ENCODE data around the gene ADGRG1.

Gene ADGRG1

DNA sequence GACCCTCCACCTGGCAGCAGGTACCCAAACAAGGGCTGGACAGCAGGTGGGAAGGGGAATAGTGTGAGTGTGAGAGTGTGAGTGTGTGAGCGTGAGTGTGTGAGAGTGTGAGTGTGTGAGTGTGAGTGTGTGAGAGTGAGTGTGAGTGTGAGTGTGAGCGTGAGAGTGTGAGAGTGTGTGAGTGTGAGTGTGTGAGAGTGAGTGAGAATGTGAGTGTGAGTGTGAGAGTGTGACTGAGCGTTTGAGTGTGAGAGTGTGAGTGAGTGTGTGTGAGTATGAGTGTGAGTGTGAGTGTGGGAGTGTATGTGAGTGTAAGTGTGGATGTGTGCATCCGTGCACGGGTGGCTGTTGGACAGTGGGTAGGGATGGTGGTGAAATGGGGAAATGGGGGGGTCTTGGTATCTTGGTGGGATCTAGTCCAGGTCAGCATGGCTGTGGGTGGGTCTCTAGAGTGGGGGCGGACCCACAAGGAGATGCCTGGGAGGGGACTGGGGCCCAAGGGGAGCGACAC lies 408 bp downstream of the ADGRG1 start:
- Histone ChIP-seq H3K4me3 (peak overlapping the region; percentile 28 to 38), H3K4me1 (peaks cover 0 to 23% (median 11%) of the 10 kb centered on the region in 4 donors)
- intact Hi-C loops (cut with DNase I; ENCODE audit: low total_unique reads) = no loop called here

DNA sequence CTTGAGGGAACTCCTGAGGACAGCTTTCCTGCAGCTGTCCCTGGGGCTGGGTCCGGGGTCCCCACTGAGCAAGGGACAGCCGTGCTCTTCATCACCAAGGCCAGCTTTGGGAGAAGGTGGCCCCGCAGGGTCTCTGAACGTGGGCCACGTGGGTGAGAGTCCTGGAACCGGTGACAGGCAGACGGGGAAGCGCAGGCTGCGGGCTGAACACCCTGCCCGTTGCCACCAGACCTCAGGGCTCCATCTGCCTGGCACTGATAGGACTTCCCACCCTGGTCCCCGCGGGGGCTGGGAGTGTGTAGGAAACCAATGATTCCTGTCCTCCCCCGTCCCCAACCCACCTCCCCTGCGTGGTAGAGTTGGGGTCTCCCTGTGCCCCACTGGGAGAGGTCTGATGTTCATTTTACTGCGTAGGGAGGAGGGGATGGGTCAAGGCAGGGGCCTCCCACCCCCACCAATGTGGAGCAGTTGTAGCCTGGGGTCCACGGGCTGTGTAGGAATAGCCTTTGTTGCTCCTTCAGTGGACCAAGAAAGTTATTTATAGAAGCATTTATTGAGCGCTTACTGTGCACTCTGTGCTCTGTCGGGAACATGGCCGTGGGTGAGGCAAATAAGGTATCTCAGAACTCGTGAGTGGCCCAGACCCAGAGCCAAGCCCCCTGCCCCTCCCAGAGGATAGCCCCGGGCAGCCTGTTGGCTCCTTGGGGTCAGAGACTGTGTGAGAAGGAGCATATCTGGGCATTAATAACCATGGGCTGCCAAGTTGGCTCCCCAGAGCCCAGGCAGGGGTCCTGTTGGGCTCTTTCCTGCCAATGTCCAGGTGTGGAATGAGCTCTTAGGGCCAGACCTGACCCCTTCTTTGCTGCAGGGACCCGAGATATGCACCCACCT lies 1.3 kb downstream of the ADGRG1 start:
- Histone ChIP-seq H3K27ac (no peak overlapping the region), H3K4me3 (peak overlapping the region; percentile 28 to 38), H3K4me1 (peaks cover 0 to 24% (median 11%) of the 10 kb centered on the region in 4 donors), H3K9me3 (no peaks in the 10 kb centered on the region), H3K36me3 (no peaks in the 10 kb centered on the region), H3K27me3 (peaks cover 0 to 64% of the 10 kb centered on the region in 2 donors)
- DNase-seq = no peak
- intact Hi-C loops (cut with DNase I; ENCODE audit: low total_unique reads) = no loop called here
- TF ChIP-seq, protein P1, sequence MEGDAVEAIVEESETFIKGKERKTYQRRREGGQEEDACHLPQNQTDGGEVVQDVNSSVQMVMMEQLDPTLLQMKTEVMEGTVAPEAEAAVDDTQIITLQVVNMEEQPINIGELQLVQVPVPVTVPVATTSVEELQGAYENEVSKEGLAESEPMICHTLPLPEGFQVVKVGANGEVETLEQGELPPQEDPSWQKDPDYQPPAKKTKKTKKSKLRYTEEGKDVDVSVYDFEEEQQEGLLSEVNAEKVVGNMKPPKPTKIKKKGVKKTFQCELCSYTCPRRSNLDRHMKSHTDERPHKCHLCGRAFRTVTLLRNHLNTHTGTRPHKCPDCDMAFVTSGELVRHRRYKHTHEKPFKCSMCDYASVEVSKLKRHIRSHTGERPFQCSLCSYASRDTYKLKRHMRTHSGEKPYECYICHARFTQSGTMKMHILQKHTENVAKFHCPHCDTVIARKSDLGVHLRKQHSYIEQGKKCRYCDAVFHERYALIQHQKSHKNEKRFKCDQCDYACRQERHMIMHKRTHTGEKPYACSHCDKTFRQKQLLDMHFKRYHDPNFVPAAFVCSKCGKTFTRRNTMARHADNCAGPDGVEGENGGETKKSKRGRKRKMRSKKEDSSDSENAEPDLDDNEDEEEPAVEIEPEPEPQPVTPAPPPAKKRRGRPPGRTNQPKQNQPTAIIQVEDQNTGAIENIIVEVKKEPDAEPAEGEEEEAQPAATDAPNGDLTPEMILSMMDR (IDR thresholded peaks at IDR 0.05) = no peak

More for the DNA sequence above, 408 bp downstream of the ADGRG1 start:
- no peaks in the 10 kb centered on the region for H3K9me3 ChIP-seq
- H3K27me3 ChIP-seq = peaks cover 0 to 64% of the 10 kb centered on the region in 2 donors
- TF ChIP-seq, protein P1 (IDR thresholded peaks at IDR 0.05) = no peak
- DNase-seq = no peak
- no peaks in the 10 kb centered on the region for H3K36me3 ChIP-seq
- H3K27ac ChIP-seq = no peak overlapping the region

DNA sequence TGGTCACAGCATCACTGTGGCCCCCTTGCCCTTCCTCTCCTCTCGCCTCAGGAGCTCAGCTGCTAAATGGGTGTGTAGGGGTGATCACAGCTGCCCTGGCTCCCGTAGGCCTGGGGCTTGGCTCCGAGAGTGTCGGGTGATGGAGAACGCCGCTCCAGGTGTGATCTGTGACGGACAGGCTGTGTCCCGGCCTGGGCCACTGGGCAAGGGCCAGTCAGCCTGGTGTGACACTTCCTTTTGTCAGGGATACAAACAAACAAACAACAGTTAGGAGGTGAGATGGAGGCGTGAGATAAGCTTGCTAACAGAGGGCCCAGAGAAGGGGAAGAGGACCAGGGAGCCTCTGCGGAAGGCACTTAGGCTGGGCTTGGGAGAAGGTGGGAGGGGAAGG lies 2.0 kb downstream of the ADGRG1 start:
- Histone ChIP-seq H3K27me3 (peaks cover 0 to 71% of the 10 kb centered on the region in 2 donors), H3K27ac (no peak overlapping the region), H3K36me3 (no peaks in the 10 kb centered on the region), H3K4me1 (peaks cover 0 to 31% (median 11%) of the 10 kb centered on the region in 4 donors), H3K9me3 (no peaks in the 10 kb centered on the region), H3K4me3 (peak overlapping the region; percentile 28 to 38)
- TF ChIP-seq, protein P1 (IDR thresholded peaks at IDR 0.05) = no peak
- intact Hi-C loops (cut with DNase I; ENCODE audit: low total_unique reads) = no loop called here
- DNase-seq = no peak

DNA sequence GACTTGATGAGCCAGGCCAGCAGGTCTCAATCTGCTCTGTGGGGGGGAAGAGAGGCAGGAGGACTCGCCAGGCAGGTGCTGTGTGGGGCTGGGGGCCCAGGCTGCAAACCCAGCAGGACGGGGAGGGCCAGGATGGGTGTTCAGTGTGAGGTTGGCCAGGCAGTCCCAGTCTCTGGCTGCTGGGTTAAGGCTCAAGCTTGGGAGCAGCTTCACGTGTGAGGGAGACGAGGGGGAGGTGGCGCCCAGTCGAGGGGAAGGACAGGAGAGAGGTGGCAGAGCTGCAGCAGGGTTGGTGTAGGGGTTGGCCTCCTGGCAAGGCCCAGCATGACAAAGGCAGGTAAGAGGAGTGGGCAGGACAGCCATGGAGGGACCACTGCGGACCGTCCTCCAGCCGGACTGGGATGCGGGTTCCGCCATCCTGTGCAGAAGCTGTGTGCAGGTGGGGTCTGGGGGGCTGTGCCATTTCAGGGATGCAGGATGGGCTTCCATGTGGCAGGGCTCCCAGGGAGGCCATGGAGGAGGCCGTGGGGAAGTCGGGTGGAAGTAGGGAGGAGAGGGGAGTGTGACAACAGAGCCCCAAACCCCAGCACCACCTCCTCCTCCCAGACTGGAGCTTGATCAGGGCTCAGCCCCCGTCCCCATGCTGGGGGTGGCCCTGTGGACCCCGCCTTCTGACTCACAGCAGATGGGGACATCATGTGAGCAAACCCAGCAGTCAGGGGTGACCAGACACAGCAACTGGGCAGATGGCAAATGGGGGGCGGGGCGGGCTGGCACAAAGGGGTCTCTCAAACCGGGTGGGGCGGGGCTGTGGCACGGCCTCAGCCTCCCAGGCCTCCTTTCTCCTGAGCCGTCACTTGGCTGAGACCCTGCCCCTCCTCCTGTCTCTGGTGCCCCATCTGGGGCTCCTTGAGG lies 2.8 kb downstream of the ADGRG1 start:
- Histone ChIP-seq H3K9me3 (no peaks in the 10 kb centered on the region), H3K27ac (no peak overlapping the region), H3K4me3 (peak overlapping the region; percentile 28 to 38), H3K4me1 (peaks cover 0 to 37% (median 11%) of the 10 kb centered on the region in 4 donors), H3K36me3 (no peaks in the 10 kb centered on the region), H3K27me3 (peaks cover 0 to 72% of the 10 kb centered on the region in 2 donors)
- no peak for DNase-seq
- intact Hi-C loops (cut with DNase I; ENCODE audit: low total_unique reads) = no loop called here
- TF ChIP-seq, protein P1 (IDR thresholded peaks at IDR 0.05) = no peak

DNA sequence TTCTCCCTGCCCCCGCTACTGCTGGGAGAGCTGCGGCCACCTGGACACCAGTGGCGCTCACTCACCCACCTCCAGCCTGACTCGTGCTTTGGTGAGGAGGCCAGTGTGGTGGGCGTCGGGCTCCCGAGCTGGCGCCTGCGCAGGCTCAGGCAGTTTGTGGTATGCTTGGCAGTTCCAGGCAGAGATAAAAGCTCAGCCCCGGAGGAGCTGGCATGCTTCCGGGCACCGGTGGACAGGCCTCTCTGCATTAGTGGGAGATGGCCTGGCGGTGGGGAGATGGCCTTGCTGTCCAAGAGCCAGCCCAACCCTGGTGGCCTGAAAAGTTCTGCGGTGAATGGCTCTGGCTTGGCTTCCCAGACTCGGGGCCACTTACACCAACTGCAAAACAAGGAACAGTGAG lies 4.1 kb downstream of the ADGRG1 start:
- Histone ChIP-seq H3K36me3 (no peaks in the 10 kb centered on the region), H3K4me3 (no peak overlapping the region), H3K4me1 (peaks cover 0 to 37% (median 12%) of the 10 kb centered on the region in 4 donors), H3K27me3 (peaks cover 0 to 69% of the 10 kb centered on the region in 2 donors), H3K9me3 (no peaks in the 10 kb centered on the region), H3K27ac (no peak overlapping the region)
- TF ChIP-seq, protein P1 (IDR thresholded peaks at IDR 0.05) = no peak
- DNase-seq = no peak
- intact Hi-C loops (cut with DNase I; ENCODE audit: low total_unique reads) = no loop called here

Data from tibial artery (tissue), 4 donors.